ENCODE measurements around the gene SP7. TPM values are rescaled to one million over a fixed set of nuclear protein-coding genes. Genes with fewer than 3 reads are reported as not detected.

SP7 gene
- total and polyA plus RNA-seq, 9 of the 15 experiments (the other 6 are each of a cell fraction or from before 2014, with no cell fraction given) = 0.04 TPM; not detected in 8

- no peak for TF ChIP-seq SREBF1 (IDR thresholded peaks at IDR 0.05; ENCODE audit: borderline replicate concordance, low read depth, low read length)
- TF ChIP-seq ZNF511 (CRISPR knock-in tag; IDR thresholded peaks at IDR 0.05) = no peak
- TF ChIP-seq GABPB1 (CRISPR knock-in tag; IDR thresholded peaks at IDR 0.05) = no peak
- no peak for TF ChIP-seq NR2F6 (CRISPR knock-in tag; IDR thresholded peaks at IDR 0.05)
- peak; percentile 76; the same call in 1 of the 2 replicates for TF ChIP-seq HLTF (IDR thresholded peaks at IDR 0.05)
- TF ChIP-seq SIX5 (IDR thresholded peaks at IDR 0.05; ENCODE audit: borderline replicate concordance in 1 of 2, insufficient read depth in 1 of 2, low read depth in 1 of 2, low read length in 2 of 2) = 0 out of 4 replicates have a peak, but pooled peaks of 1 of the 2 experiments have one; percentile 1
- no peak for TF ChIP-seq ZEB2 (IDR thresholded peaks at IDR 0.05)
- TF ChIP-seq FOXO4 (CRISPR knock-in tag; IDR thresholded peaks at IDR 0.05) = no peak
- no peak for TF ChIP-seq JUN (IDR thresholded peaks at IDR 0.05; ENCODE audit: borderline replicate concordance, low read depth, low read length)
- no peak for TF ChIP-seq JUN (CRISPR knock-in tag; IDR thresholded peaks at IDR 0.05; ENCODE audit: borderline replicate concordance)
- TF ChIP-seq FOXJ3 (CRISPR knock-in tag; IDR thresholded peaks at IDR 0.05) = no peak
- no peak for TF ChIP-seq FOXA3 (CRISPR knock-in tag; conservative IDR thresholded peaks at IDR 0.05 in 1 of 2, IDR thresholded peaks at IDR 0.05 in 1 of 2)
- no peak for TF ChIP-seq HEY1 (CRISPR knock-in tag; IDR thresholded peaks at IDR 0.05; ENCODE audit: borderline replicate concordance)
- TF ChIP-seq AFF4 (CRISPR knock-in tag; IDR thresholded peaks at IDR 0.05) = no peak
- TF ChIP-seq MAFF (IDR thresholded peaks at IDR 0.05; ENCODE audit: low read length) = no peak
- no peak for TF ChIP-seq KDM2B (CRISPR knock-in tag; IDR thresholded peaks at IDR 0.05)
- no peak for TF ChIP-seq IRF2 (CRISPR knock-in tag; IDR thresholded peaks at IDR 0.05)
- TF ChIP-seq RFX7 (CRISPR knock-in tag; IDR thresholded peaks at IDR 0.05) = no peak
- TF ChIP-seq EP400 (IDR thresholded peaks at IDR 0.05) = 0 out of 2 replicates have a peak, but pooled peaks have one; percentile 19
- no peak for TF ChIP-seq ELK1 (CRISPR knock-in tag; IDR thresholded peaks at IDR 0.05)
- TF ChIP-seq JUNB (CRISPR knock-in tag; conservative IDR thresholded peaks at IDR 0.05) = no peak
Observed at GRCh38 chr12:53380794-53381730, 44.9 kb upstream of the SP7 start (continued).

Measured in K562 (cell line).